Transverse colon (tissue), 4 donors: ENCODE results near the gene SBF2. TPM values are rescaled to one million over a fixed set of nuclear protein-coding genes. Genes with fewer than 3 reads are reported as not detected.

ENCODE experiments used
- DNase-seq: peaks from one replicate; pipeline ENCODE4 v3.0.0-alpha.2; 2019
- H3K27ac ChIP-seq, 4 donors: fragments of 200-600 bp; sonication (generic); 2 replicates each; pipeline ENCODE4 v1.5.1; 2016 to 2018; ENCODE audit warnings: inconsistent platforms in 4 of 4
- H3K27me3 ChIP-seq: fragments of 200-600 bp; sonication (generic); 2 replicates; pipeline ENCODE4 v1.5.1; 2017; ENCODE audit warnings: inconsistent platforms
- H3K36me3 ChIP-seq, 4 donors: fragments of 200-600 bp; sonication (generic); 2 replicates each; pipeline ENCODE4 v1.5.1; 2017 to 2019; ENCODE audit warnings: inconsistent platforms in 4 of 4
- H3K4me1 ChIP-seq, 4 donors: fragments of 200-600 bp; sonication (generic); 2 replicates each; pipeline ENCODE4 v1.5.1; 2017 to 2020; ENCODE audit warnings: inconsistent platforms in 4 of 4
- H3K4me3 ChIP-seq, 4 donors: fragments of 200-600 bp; sonication (generic); 1 replicate in 1 of 4; 2 replicates in 3 of 4; pipeline versions ENCODE4 v1.5.1 to v1.6.1; 2017 to 2019; ENCODE audit warnings: inconsistent platforms in 4 of 4
- H3K9me3 ChIP-seq, 2 donors: fragments of 200-600 bp; sonication (generic); 2 replicates each; pipeline ENCODE4 v1.5.1; 2017 to 2019; ENCODE audit warnings: inconsistent platforms in 2 of 2
- CTCF ChIP-seq, 5 experiments: fragments of 200-600 bp in 3 of 5; fragments of 450-650 bp in 2 of 5; sonication (generic) in 3 of 5; IDR thresholded peaks; 1 replicate in 2 of 5; 2 replicates in 3 of 5; pipeline ENCODE4 v1.5.1; 2016 to 2017; ENCODE audit warnings: antibody characterized with exemption in 5 of 5, inconsistent platforms in 3 of 5, mild to moderate bottlenecking in 2 of 5, moderate library complexity in 1 of 5
- EP300 ChIP-seq: sonication (generic); formaldehyde crosslinking; IDR thresholded peaks from one replicate; pipeline ENCODE4 v1.6.1; 2017; ENCODE audit warnings: antibody characterized with exemption, low read depth
- POLR2A ChIP-seq: fragments of 450-650 bp; IDR thresholded peaks from one replicate; pipeline ENCODE4 v1.6.1; 2016; ENCODE audit warnings: antibody characterized with exemption, mild to moderate bottlenecking, moderate library complexity
- POLR2AphosphoS5 ChIP-seq, 3 donors: sonication (generic); formaldehyde crosslinking; IDR thresholded peaks; one replicate each; pipeline ENCODE4 v1.6.1; 2016; ENCODE audit warnings: antibody characterized with exemption in 3 of 3
- WGBS, 2 donors: methylation state at CpG; one replicate each; pipeline ENCODE4 v1.1.5; 2018; ENCODE audit warnings: low coverage in 1 of 2; 5-methylcytosine and 5-hydroxymethylcytosine counted together
- in situ Hi-C, 4 donors: fragments of 200-750 bp; cut with MboI; loops; one replicate each; pipeline versions ENCODE4 v1.15.0 to v1.15.1; 2017; ENCODE audit warnings: low sequenced_read_pairs in 3 of 4, low pct_ligation_motif_present in 1 of 4, low pct_unique_long_range_greater_than_20kb in 1 of 4
- intact Hi-C: fragments of 100-400 bp; cut with DNase I; formaldehyde crosslinking; loops from one replicate; pipeline ENCODE4 v1.15.1; 2023; ENCODE audit warnings: low total_unique reads
- total RNA-seq, 4 donors: library from RNA; depleted of rRNA; stranded (reverse); fragments of >200 nt; gene quantifications; one replicate each; pipeline ENCODE4 v1.1.0, GENCODE V29; 2016

SBF2 gene
- total RNA-seq, 4 donors from 2014 or later, result 46.4 to 71.0 (median 54.8) TPM

DNA sequence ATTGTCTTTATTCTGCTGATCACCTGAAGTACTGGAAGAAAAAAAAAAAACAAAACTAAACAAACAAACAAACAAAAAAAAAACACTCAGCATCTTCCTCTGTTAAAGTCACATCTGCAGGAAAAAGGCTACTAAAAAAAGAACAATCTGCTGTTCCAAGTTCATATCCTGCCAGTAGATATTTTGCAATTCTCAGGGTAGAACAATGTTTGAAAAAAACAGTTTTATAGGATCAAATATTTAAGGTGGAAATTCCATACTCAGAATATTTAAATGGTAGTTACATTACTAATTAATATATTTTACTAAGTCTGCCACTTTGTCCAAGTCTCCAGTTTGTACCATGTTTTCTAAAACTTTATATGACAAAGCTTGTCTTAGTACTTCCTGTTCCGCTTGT lies 175.2 kb downstream of the SBF2 start:
- H3K9me3 ChIP-seq, result no peaks in the 10 kb centered on the region
- H3K4me3 ChIP-seq, result no peak overlapping the region
- in situ Hi-C loops, result no loop called here
- intact Hi-C loops, result no loop called here
- TF ChIP-seq POLR2AphosphoS5 (IDR thresholded peaks at IDR 0.05) (peak in 1 of 3 donors; percentile 33), CTCF (IDR thresholded peaks at IDR 0.05) (no peak)
- peaks cover 0 to 24% (median 5%) of the 10 kb centered on the region in 4 donors for H3K4me1 ChIP-seq
- DNase-seq, result no peak
- no peaks in the 10 kb centered on the region for H3K27me3 ChIP-seq
- 98 to 100% methylated on average over 1 of the region's 1 CpG for WGBS, 2 donors
- H3K36me3 ChIP-seq, result no peaks in the 10 kb centered on the region
- peak overlapping the region in 1 of 4 donors; percentile 11 for H3K27ac ChIP-seq

GRCh38 chr11:10117709-10118351 lies 176.2 kb downstream of the SBF2 start:
- Histone ChIP-seq H3K36me3 (no peaks in the 10 kb centered on the region), H3K9me3 (no peaks in the 10 kb centered on the region), H3K27ac (peak overlapping the region in 2 of 4 donors; percentile 11 to 45), H3K4me1 (peaks cover 0 to 19% (median 4%) of the 10 kb centered on the region in 4 donors), H3K27me3 (no peaks in the 10 kb centered on the region), H3K4me3 (no peak overlapping the region)
- in situ Hi-C loops, result no loop called here
- TF ChIP-seq POLR2AphosphoS5 (IDR thresholded peaks at IDR 0.05) (peak in 1 of 3 donors; percentile 12), CTCF (IDR thresholded peaks at IDR 0.05) (no peak)
- no peak for DNase-seq
- WGBS, 2 donors, result 64 to 66% methylated on average over 3 of the region's 3 CpGs
- intact Hi-C loops, result no loop called here

- Histone ChIP-seq H3K27me3 (no peaks in the 10 kb centered on the region), H3K9me3 (no peaks in the 10 kb centered on the region), H3K27ac (no peak overlapping the region), H3K36me3 (no peaks in the 10 kb centered on the region), H3K4me1 (peaks cover 0 to 17% (median 0%) of the 10 kb centered on the region in 4 donors), H3K4me3 (no peak overlapping the region)
- in situ Hi-C loops (no loop called here), intact Hi-C loops (no loop called here)
- WGBS, 2 donors, result 55 to 71% methylated on average over 1 of the region's 1 CpG
- TF ChIP-seq POLR2A (no peak), POLR2AphosphoS5 (IDR thresholded peaks at IDR 0.05) (no peak), EP300 (no peak), CTCF (IDR thresholded peaks at IDR 0.05) (no peak)
- no peak for DNase-seq
Measured at GRCh38 chr11:10116588-10116987, 177.4 kb downstream of the SBF2 start.

- Histone ChIP-seq H3K4me1 (peaks cover 0 to 16% (median 0%) of the 10 kb centered on the region in 4 donors), H3K36me3 (no peaks in the 10 kb centered on the region), H3K27ac (no peak overlapping the region), H3K27me3 (no peaks in the 10 kb centered on the region), H3K4me3 (no peak overlapping the region), H3K9me3 (no peaks in the 10 kb centered on the region)
- TF ChIP-seq CTCF (IDR thresholded peaks at IDR 0.05) (no peak), POLR2AphosphoS5 (IDR thresholded peaks at IDR 0.05) (no peak), EP300 (no peak), POLR2A (no peak)
- 70 to 84% methylated on average over 3 of the region's 3 CpGs for WGBS, 2 donors
- intact Hi-C loops, result no loop called here
- in situ Hi-C loops, result no loop called here
- DNase-seq, result no peak
Measured at GRCh38 chr11:10114593-10115404, 179.2 kb downstream of the SBF2 start.
